Measurements from ENCODE around the gene FAM229B.

- TF ChIP-seq, protein P1, sequence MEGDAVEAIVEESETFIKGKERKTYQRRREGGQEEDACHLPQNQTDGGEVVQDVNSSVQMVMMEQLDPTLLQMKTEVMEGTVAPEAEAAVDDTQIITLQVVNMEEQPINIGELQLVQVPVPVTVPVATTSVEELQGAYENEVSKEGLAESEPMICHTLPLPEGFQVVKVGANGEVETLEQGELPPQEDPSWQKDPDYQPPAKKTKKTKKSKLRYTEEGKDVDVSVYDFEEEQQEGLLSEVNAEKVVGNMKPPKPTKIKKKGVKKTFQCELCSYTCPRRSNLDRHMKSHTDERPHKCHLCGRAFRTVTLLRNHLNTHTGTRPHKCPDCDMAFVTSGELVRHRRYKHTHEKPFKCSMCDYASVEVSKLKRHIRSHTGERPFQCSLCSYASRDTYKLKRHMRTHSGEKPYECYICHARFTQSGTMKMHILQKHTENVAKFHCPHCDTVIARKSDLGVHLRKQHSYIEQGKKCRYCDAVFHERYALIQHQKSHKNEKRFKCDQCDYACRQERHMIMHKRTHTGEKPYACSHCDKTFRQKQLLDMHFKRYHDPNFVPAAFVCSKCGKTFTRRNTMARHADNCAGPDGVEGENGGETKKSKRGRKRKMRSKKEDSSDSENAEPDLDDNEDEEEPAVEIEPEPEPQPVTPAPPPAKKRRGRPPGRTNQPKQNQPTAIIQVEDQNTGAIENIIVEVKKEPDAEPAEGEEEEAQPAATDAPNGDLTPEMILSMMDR (IDR thresholded peaks at IDR 0.05): no peak
- no peak for TF ChIP-seq ZFX (IDR thresholded peaks at IDR 0.05; ENCODE audit: borderline replicate concordance)
Observed at GRCh38 chr6:112041535-112041934, 45.9 kb upstream of the FAM229B start.
